GM10266 (cell line): ENCODE results near the gene PCNP.
A peak's percentile ranks its signal among the peaks of the same experiment; 100 is the strongest.
"Not testable (repeated sequence)": the region's sequence is repeated elsewhere in the genome, so short reads cannot be mapped to it uniquely, and the experiment has no call there.

Source experiments
- DNase-seq: peaks from one replicate; pipeline ENCODE4 v3.0.0; 2012; ENCODE audit errors: extremely low spot score
- CTCF ChIP-seq: IDR thresholded peaks from 2 replicates; pipeline ENCODE4 v1.5.1; 2012; ENCODE audit warnings: mild to moderate bottlenecking, low read depth; ENCODE audit not compliant: control insufficient read depth, insufficient read depth; ENCODE audit errors: missing control alignments

PCNP gene

GRCh38 chr3:101574388-101575112 is 570 bp downstream of the PCNP start:
- peak; percentile 24 for DNase-seq

GRCh38 chr3:101577286-101577685 is 3.3 kb downstream of the PCNP start:
- no peak for TF ChIP-seq CTCF
- DNase-seq, result no peak

More at GRCh38 chr3:101574388-101575112, 570 bp downstream of the PCNP start:
- TF ChIP-seq CTCF, result no peak

- no peak for DNase-seq
- no peak for TF ChIP-seq CTCF
Observed at GRCh38 chr3:101588616-101589015, 14.6 kb downstream of the PCNP start.

- DNase-seq, result no peak
- no peak for TF ChIP-seq CTCF
Observed at GRCh38 chr3:101591071-101591470, 17.1 kb downstream of the PCNP start.

- no peak for DNase-seq
- no peak for TF ChIP-seq CTCF
Observed at GRCh38 chr3:101602731-101603130, 28.8 kb downstream of the PCNP start.

- no peak for TF ChIP-seq CTCF
- DNase-seq, result no peak
Observed at GRCh38 chr3:101603184-101603583, 29.2 kb downstream of the PCNP start.

GRCh38 chr3:101605398-101605797 is 31.4 kb downstream of the PCNP start:
- DNase-seq, result not testable (repeated sequence)

- no peak for TF ChIP-seq CTCF
- no peak for DNase-seq
Observed at GRCh38 chr3:101611023-101611422, 37.0 kb downstream of the PCNP start.

GRCh38 chr3:101613014-101613413 is 39.0 kb downstream of the PCNP start:
- DNase-seq, result not testable (repeated sequence)
